OCI-LY7 (cell line): Measurements from ENCODE around the gene PRKD2.

ENCODE experiments used
- CTCF ChIP-seq: fragments of 200-600 bp; sonication (generic); conservative IDR thresholded peaks from 2 replicates; pipeline ENCODE4 v1.5.1; 2014; ENCODE audit warnings: mild to moderate bottlenecking, antibody characterized with exemption, low read length, moderate library complexity, mixed read lengths
- EZH2phosphoT487 ChIP-seq: fragments of 200-600 bp; sonication (generic); IDR thresholded peaks from 2 replicates; pipeline ENCODE4 v1.6.1; 2018; ENCODE audit warnings: low read depth, borderline replicate concordance, mild to moderate bottlenecking, mixed run types, antibody characterized with exemption, low read length, moderate library complexity, mixed read lengths

DNA sequence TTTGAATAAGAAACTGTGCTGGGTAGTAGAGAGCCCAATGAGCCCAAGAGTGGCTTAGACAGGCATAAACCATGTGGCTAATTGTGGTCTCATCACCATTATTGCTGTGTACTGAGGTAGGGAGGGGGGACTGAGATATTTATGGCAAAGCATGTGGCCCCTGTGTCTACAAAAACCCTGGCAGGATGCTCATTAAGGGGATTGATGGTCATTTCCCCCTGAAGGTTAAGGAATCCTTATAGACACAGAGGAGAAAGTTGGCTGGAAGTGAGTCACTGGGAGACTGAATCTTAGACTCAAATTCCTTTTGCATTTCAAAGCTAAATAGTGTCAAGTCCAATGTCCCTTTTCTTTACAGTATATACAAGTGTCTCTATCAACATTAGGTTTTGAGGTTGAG is 46.1 kb downstream of the PRKD2 start:
- no peak for TF ChIP-seq CTCF
- TF ChIP-seq EZH2phosphoT487, result no peak
